ENCODE measurements around the gene AADACL4. TPM values are rescaled to one million over a fixed set of nuclear protein-coding genes. Genes with fewer than 3 reads are reported as not detected.

AADACL4 gene
- polyA plus RNA-seq, 1 donor (not counting 4 experiments of a cell fraction or from before 2014, with no cell fraction given) = not detected

DNA sequence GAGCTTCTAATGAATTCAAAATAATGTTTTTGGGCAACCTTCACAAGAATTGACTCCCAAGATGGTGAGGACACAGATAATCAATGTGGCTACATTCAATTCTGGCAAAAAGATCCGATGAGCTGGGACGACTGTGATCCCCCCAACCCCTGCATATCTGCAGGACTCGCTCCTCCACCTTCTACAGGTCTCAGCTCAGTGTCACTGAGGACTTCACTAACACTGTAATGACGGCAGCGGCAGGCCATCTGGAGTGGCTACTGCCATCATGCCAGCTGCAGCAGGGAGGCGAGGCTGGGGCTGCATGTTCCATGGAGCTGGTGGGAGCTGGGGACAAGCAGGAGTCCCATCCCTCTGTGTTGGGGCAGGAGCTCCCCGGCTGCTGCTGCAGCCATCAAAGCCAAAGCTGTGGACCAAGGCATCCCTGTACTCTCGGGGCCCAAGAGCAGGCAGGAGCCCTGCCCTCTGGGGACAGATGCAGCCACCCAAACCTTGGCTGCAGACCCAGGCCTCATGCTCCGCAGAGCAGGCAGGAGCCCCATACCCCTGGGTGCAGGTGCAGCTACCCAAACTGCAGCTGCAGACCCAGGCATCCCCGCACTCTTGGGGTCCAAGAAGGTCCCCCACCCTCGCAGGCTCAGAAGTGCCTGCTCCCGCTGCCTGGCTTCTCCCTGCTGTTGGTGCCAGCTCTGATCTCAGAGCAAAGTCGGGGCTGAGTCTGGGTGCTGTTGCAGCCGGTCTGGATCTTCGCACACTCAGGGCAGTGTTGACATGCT lies 13.7 kb upstream of the AADACL4 start:
- Histone ChIP-seq H4K20me1 (ENCODE audit: control insufficient read depth, extremely low read depth, insufficient read depth, low read length) (no peaks in the 10 kb centered on the region), H3K36me3 (ENCODE audit: control insufficient read depth in 2 of 2, extremely low read depth in 1 of 2, insufficient read depth in 2 of 2, low read length in 2 of 2) (no peaks in the 10 kb centered on the region), H3K79me2 (ENCODE audit: control insufficient read depth, insufficient read depth, low read length) (no peaks in the 10 kb centered on the region), H3K9me1 (ENCODE audit: control insufficient read depth, extremely low read depth, insufficient read depth, low read length) (no peaks in the 10 kb centered on the region), H3K27me3 (ENCODE audit: control insufficient read depth, extremely low read depth, insufficient read depth, low read length) (no peaks in the 10 kb centered on the region), H3K4me3 (ENCODE audit: control insufficient read depth in 2 of 3, extremely low read depth in 1 of 3, insufficient read depth in 2 of 3, low read depth in 1 of 3, low read length in 3 of 3) (no peak overlapping the region), H3K27ac (ENCODE audit: control insufficient read depth, insufficient read depth, low read length) (no peak overlapping the region), H3K4me1 (ENCODE audit: control insufficient read depth, extremely low read depth, insufficient read depth, low read length) (no peaks in the 10 kb centered on the region), H3K4me2 (ENCODE audit: control insufficient read depth, extremely low read depth, insufficient read depth, low read depth, low read length) (no peak overlapping the region), H2AFZ (ENCODE audit: control insufficient read depth, low read length) (no peak overlapping the region), H3K9ac (ENCODE audit: control insufficient read depth, extremely low read depth, insufficient read depth, low read length) (no peak overlapping the region), H3K9me3 (ENCODE audit: control insufficient read depth, low read depth, low read length) (no peaks in the 10 kb centered on the region)
- TF ChIP-seq, protein P1, sequence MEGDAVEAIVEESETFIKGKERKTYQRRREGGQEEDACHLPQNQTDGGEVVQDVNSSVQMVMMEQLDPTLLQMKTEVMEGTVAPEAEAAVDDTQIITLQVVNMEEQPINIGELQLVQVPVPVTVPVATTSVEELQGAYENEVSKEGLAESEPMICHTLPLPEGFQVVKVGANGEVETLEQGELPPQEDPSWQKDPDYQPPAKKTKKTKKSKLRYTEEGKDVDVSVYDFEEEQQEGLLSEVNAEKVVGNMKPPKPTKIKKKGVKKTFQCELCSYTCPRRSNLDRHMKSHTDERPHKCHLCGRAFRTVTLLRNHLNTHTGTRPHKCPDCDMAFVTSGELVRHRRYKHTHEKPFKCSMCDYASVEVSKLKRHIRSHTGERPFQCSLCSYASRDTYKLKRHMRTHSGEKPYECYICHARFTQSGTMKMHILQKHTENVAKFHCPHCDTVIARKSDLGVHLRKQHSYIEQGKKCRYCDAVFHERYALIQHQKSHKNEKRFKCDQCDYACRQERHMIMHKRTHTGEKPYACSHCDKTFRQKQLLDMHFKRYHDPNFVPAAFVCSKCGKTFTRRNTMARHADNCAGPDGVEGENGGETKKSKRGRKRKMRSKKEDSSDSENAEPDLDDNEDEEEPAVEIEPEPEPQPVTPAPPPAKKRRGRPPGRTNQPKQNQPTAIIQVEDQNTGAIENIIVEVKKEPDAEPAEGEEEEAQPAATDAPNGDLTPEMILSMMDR (optimal IDR thresholded peaks at IDR 0.05 in 1 of 3, IDR thresholded peaks at IDR 0.05 in 1 of 3, conservative IDR thresholded peaks at IDR 0.05 in 1 of 3; ENCODE audit: extremely low read depth in 1 of 3, insufficient read depth in 2 of 3, low read length in 3 of 3) = no peak
- TF ChIP-seq EZH2 (IDR thresholded peaks at IDR 0.05; ENCODE audit: low read length) = no peak
- FAIRE-seq = no peak
- dilution Hi-C loops (cut with MboI; ENCODE audit: extremely low pct_ligation_motif_present, low sequenced_read_pairs) = no loop called here
- DNase-seq (ENCODE audit: low read depth, low spot score) = no peak

- Histone ChIP-seq H3K79me2 (ENCODE audit: control insufficient read depth, insufficient read depth, low read length) (no peaks in the 10 kb centered on the region), H2AFZ (ENCODE audit: control insufficient read depth, low read length) (no peak overlapping the region), H3K4me2 (ENCODE audit: control insufficient read depth, extremely low read depth, insufficient read depth, low read depth, low read length) (no peak overlapping the region), H4K20me1 (ENCODE audit: control insufficient read depth, extremely low read depth, insufficient read depth, low read length) (no peaks in the 10 kb centered on the region), H3K9me1 (ENCODE audit: control insufficient read depth, extremely low read depth, insufficient read depth, low read length) (no peaks in the 10 kb centered on the region), H3K27ac (ENCODE audit: control insufficient read depth, insufficient read depth, low read length) (no peak overlapping the region), H3K9me3 (ENCODE audit: control insufficient read depth, low read depth, low read length) (no peaks in the 10 kb centered on the region), H3K4me3 (ENCODE audit: control insufficient read depth in 2 of 3, extremely low read depth in 1 of 3, insufficient read depth in 2 of 3, low read depth in 1 of 3, low read length in 3 of 3) (no peak overlapping the region), H3K27me3 (ENCODE audit: control insufficient read depth, extremely low read depth, insufficient read depth, low read length) (no peaks in the 10 kb centered on the region), H3K4me1 (ENCODE audit: control insufficient read depth, extremely low read depth, insufficient read depth, low read length) (no peaks in the 10 kb centered on the region), H3K9ac (ENCODE audit: control insufficient read depth, extremely low read depth, insufficient read depth, low read length) (no peak overlapping the region), H3K36me3 (ENCODE audit: control insufficient read depth in 2 of 2, extremely low read depth in 1 of 2, insufficient read depth in 2 of 2, low read length in 2 of 2) (no peaks in the 10 kb centered on the region)
- DNase-seq (ENCODE audit: low read depth, low spot score) = no peak
- dilution Hi-C loops (cut with MboI; ENCODE audit: extremely low pct_ligation_motif_present, low sequenced_read_pairs) = no loop called here
- no peak for FAIRE-seq
- TF ChIP-seq, protein P1 (optimal IDR thresholded peaks at IDR 0.05 in 1 of 3, IDR thresholded peaks at IDR 0.05 in 1 of 3, conservative IDR thresholded peaks at IDR 0.05 in 1 of 3; ENCODE audit: extremely low read depth in 1 of 3, insufficient read depth in 2 of 3, low read length in 3 of 3) = no peak
- no peak for TF ChIP-seq EZH2 (IDR thresholded peaks at IDR 0.05; ENCODE audit: low read length)
These were observed 12.8 kb upstream of the AADACL4 start for GRCh38 chr1:12630946-12631530.

Measured in keratinocyte (primary cell).